WTC11 (cell line): Measurements from ENCODE around the gene FBXO45. TPM values are rescaled to one million over a fixed set of nuclear protein-coding genes. Genes with fewer than 3 reads are reported as not detected.

Experiments used
- ATAC-seq: fragments of 200-7000 bp; cut with Tn5 transposase; 2 replicates; pipeline ENCODE4 v1.10.0; 2021; ENCODE audit warnings: mild to moderate bottlenecking, moderate library complexity
- CTCF ChIA-PET: fragments of 300-600 bp; sonication (Branson Sonifier 250); formaldehyde crosslinking; loops from one replicate; lab custom pipeline; 2021; ENCODE audit warnings: antibody characterized with exemption; lab: Charles Lee
- POLR2A ChIA-PET: fragments of 350-600 bp; sonication (Branson Sonifier 250); formaldehyde crosslinking; loops from one replicate; lab custom pipeline; 2021; ENCODE audit warnings: antibody characterized with exemption; lab: Charles Lee
- DNase-seq: peaks from one replicate; pipeline ENCODE4 v3.0.0; 2021; ENCODE audit warnings: low spot score
- H3K27ac Mint-ChIP-seq: 2 replicates; pipeline ENCODE4 v1.8.0; 2021; ENCODE audit warnings: mixed read lengths
- H3K27me3 Mint-ChIP-seq: 2 replicates; pipeline ENCODE4 v1.8.0; 2021; ENCODE audit warnings: low read depth, mild to moderate bottlenecking, moderate library complexity, mixed read lengths
- H3K36me3 Mint-ChIP-seq: 2 replicates; pipeline ENCODE4 v1.8.0; 2021; ENCODE audit warnings: mixed read lengths
- H3K4me1 Mint-ChIP-seq: 2 replicates; pipeline ENCODE4 v1.8.0; 2022; ENCODE audit warnings: mixed read lengths
- H3K4me3 Mint-ChIP-seq: 2 replicates; pipeline ENCODE4 v1.8.0; 2021; ENCODE audit warnings: mild to moderate bottlenecking, moderate library complexity, mixed read lengths
- H3K9me3 Mint-ChIP-seq: 2 replicates; pipeline ENCODE4 v1.8.0; 2021; ENCODE audit warnings: mixed read lengths
- CREM ChIP-seq: sonication (generic); formaldehyde crosslinking; IDR thresholded peaks from 2 replicates; pipeline ENCODE4 v1.8.1; 2022; ENCODE audit warnings: mild to moderate bottlenecking, missing genetic modification reagents, moderate library complexity
- FOXP1 ChIP-seq: sonication (generic); formaldehyde crosslinking; IDR thresholded peaks from 2 replicates; pipeline ENCODE4 v1.8.0; 2022; ENCODE audit warnings: missing genetic modification reagents, mild to moderate bottlenecking, moderate library complexity, borderline replicate concordance
- MXD4 ChIP-seq: fragments of 250-450 bp; sonication (Bioruptor Pico); IDR thresholded peaks from 2 replicates; pipeline ENCODE4 v1.8.0; 2021; ENCODE audit warnings: mild to moderate bottlenecking, moderate library complexity, borderline replicate concordance
- MYBL2 ChIP-seq: sonication (generic); formaldehyde crosslinking; IDR thresholded peaks from 2 replicates; pipeline ENCODE4 v1.8.1; 2023; ENCODE audit warnings: mild to moderate bottlenecking, moderate library complexity, missing genetic modification reagents
- NFE2L1 ChIP-seq: sonication (generic); formaldehyde crosslinking; IDR thresholded peaks from 2 replicates; pipeline ENCODE4 v1.8.1; 2023; ENCODE audit warnings: missing genetic modification reagents
- NR1H2 ChIP-seq: sonication (generic); formaldehyde crosslinking; IDR thresholded peaks from 2 replicates; pipeline ENCODE4 v1.9.0; 2021; ENCODE audit warnings: mild to moderate bottlenecking, moderate library complexity, missing genetic modification reagents
- NR3C1 ChIP-seq: sonication (generic); formaldehyde crosslinking; conservative IDR thresholded peaks from 2 replicates; pipeline ENCODE4 v1.8.1; 2023; ENCODE audit warnings: low read depth, mild to moderate bottlenecking, missing genetic modification reagents
- OVOL2 ChIP-seq: fragments of 250-450 bp; sonication (Bioruptor Pico); IDR thresholded peaks from 2 replicates; pipeline ENCODE4 v1.9.0; 2021; ENCODE audit warnings: mild to moderate bottlenecking, borderline replicate concordance
- SMAD4 ChIP-seq: sonication (generic); formaldehyde crosslinking; IDR thresholded peaks from 2 replicates; pipeline ENCODE4 v1.8.0; 2022; ENCODE audit warnings: mild to moderate bottlenecking, missing genetic modification reagents
- TCF7 ChIP-seq: sonication (generic); formaldehyde crosslinking; IDR thresholded peaks from 2 replicates; pipeline ENCODE4 v1.8.0; 2022; ENCODE audit warnings: mild to moderate bottlenecking, low read depth, missing genetic modification reagents, moderate library complexity
- TEAD4 ChIP-seq: sonication (generic); formaldehyde crosslinking; IDR thresholded peaks from 2 replicates; pipeline ENCODE4 v1.8.0; 2022; ENCODE audit warnings: mild to moderate bottlenecking, missing genetic modification reagents
- ZNF396 ChIP-seq: fragments of 250-450 bp; sonication (Bioruptor Pico); IDR thresholded peaks from 2 replicates; pipeline ENCODE4 v1.8.0; 2021; ENCODE audit warnings: mild to moderate bottlenecking, moderate library complexity, borderline replicate concordance
- ZNF416 ChIP-seq: fragments of 250-450 bp; sonication (Bioruptor Pico); IDR thresholded peaks from 2 replicates; pipeline ENCODE4 v1.9.0; 2021; ENCODE audit warnings: mild to moderate bottlenecking, inconsistent platforms
- ZNF671 ChIP-seq: fragments of 250-450 bp; sonication (Bioruptor Pico); IDR thresholded peaks from 2 replicates; pipeline ENCODE4 v1.8.0; 2021; ENCODE audit warnings: mild to moderate bottlenecking
- total RNA-seq: library from RNA; stranded (reverse); gene quantifications from 3 replicates; pipeline ENCODE4 v1.2.3, GENCODE V29; 2021
- TF ChIP-seq, protein P1 (sequence below): fragments of 250-450 bp; sonication (Bioruptor Pico); IDR thresholded peaks from 2 replicates; pipeline ENCODE4 v1.9.0; 2021; ENCODE audit warnings: mild to moderate bottlenecking
- TF ChIP-seq, protein P2 (sequence below): sonication (generic); formaldehyde crosslinking; IDR thresholded peaks from 2 replicates; pipeline ENCODE4 v1.8.1; 2023; ENCODE audit warnings: mild to moderate bottlenecking, missing genetic modification reagents, moderate library complexity
- TF ChIP-seq, protein P3 (sequence below): sonication (generic); formaldehyde crosslinking; conservative IDR thresholded peaks from 2 replicates; pipeline ENCODE4 v1.8.1; 2023; ENCODE audit warnings: mild to moderate bottlenecking, low read depth, missing genetic modification reagents, moderate library complexity
- TF ChIP-seq, protein P4 (sequence below): sonication (generic); formaldehyde crosslinking; IDR thresholded peaks from 2 replicates; pipeline ENCODE4 v1.8.0; 2022; ENCODE audit warnings: mild to moderate bottlenecking, missing genetic modification reagents
- TF ChIP-seq, protein P5 (sequence below): sonication (generic); formaldehyde crosslinking; IDR thresholded peaks from 2 replicates; pipeline ENCODE4 v1.8.1; 2023; ENCODE audit warnings: mild to moderate bottlenecking, moderate library complexity, missing genetic modification reagents
- TF ChIP-seq, protein P6 (sequence below): sonication (generic); formaldehyde crosslinking; IDR thresholded peaks from 2 replicates; pipeline ENCODE4 v1.8.0; 2023; ENCODE audit warnings: mild to moderate bottlenecking, missing genetic modification reagents
- TF ChIP-seq, protein P7 (sequence below): sonication (generic); formaldehyde crosslinking; IDR thresholded peaks from 2 replicates; pipeline ENCODE4 v1.8.1; 2022; ENCODE audit warnings: mild to moderate bottlenecking, moderate library complexity, missing genetic modification reagents

FBXO45 gene
- total RNA-seq, 1 experiment from 2014 or later: 15.4 TPM

DNA sequence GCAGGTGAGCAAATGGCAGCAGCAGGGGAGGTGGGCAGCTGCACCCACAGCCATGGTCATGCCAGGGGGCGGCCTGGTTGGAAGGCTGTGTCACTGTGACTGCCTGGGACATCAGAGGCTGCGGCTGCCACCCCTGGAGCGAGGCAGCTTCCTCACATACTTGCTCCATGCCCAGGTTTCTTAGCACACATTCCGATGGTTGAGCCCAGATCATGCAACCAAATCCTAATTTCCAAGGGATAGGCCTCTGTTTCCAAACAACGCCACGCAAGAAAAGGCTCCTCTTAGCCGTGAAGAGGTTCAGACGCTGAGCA lies 59.4 kb downstream of the FBXO45 start (continued):
- TF ChIP-seq, protein P1, sequence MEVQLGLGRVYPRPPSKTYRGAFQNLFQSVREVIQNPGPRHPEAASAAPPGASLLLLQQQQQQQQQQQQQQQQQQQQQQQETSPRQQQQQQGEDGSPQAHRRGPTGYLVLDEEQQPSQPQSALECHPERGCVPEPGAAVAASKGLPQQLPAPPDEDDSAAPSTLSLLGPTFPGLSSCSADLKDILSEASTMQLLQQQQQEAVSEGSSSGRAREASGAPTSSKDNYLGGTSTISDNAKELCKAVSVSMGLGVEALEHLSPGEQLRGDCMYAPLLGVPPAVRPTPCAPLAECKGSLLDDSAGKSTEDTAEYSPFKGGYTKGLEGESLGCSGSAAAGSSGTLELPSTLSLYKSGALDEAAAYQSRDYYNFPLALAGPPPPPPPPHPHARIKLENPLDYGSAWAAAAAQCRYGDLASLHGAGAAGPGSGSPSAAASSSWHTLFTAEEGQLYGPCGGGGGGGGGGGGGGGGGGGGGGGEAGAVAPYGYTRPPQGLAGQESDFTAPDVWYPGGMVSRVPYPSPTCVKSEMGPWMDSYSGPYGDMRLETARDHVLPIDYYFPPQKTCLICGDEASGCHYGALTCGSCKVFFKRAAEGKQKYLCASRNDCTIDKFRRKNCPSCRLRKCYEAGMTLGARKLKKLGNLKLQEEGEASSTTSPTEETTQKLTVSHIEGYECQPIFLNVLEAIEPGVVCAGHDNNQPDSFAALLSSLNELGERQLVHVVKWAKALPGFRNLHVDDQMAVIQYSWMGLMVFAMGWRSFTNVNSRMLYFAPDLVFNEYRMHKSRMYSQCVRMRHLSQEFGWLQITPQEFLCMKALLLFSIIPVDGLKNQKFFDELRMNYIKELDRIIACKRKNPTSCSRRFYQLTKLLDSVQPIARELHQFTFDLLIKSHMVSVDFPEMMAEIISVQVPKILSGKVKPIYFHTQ: no peak
- TF ChIP-seq CREM (no peak), ZNF671 (CRISPR knock-in tag) (no peak)

DNA sequence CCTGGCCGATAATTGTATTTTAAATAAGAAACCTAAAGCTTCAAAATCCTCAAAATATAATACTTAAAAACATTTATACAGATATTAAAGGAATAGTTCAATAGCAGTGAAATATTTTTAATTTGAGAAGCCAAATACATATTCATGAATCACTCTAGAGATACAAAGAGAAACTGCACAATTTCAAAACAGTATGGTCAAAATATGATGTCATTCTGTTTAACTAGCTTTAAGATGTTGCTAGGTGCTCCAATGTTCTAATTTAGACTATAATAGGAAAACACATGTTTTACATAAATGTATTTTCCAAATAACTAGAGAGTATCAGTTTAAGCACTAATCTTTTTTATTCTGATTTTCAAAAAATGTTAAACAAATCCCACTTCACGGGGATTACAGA lies 60.8 kb downstream of the FBXO45 start:
- DNase-seq: no peak
- POLR2A ChIA-PET: no interaction called here
- no peaks in the 10 kb centered on the region for H3K9me3 Mint-ChIP-seq
- no peak overlapping the region for H3K27ac Mint-ChIP-seq
- ATAC-seq: no peak
- no peaks in the 10 kb centered on the region for H3K36me3 Mint-ChIP-seq
- no peaks in the 10 kb centered on the region for H3K27me3 Mint-ChIP-seq
- TF ChIP-seq NR3C1: no peak
- TF ChIP-seq MYBL2 (CRISPR knock-in tag): no peak
- TF ChIP-seq, protein P2, sequence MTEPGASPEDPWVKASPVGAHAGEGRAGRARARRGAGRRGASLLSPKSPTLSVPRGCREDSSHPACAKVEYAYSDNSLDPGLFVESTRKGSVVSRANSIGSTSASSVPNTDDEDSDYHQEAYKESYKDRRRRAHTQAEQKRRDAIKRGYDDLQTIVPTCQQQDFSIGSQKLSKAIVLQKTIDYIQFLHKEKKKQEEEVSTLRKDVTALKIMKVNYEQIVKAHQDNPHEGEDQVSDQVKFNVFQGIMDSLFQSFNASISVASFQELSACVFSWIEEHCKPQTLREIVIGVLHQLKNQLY (CRISPR knock-in tag): no peak
- no peak for TF ChIP-seq OVOL2 (CRISPR knock-in tag)
- no peak for TF ChIP-seq TCF7 (CRISPR knock-in tag)
- no peak for TF ChIP-seq SMAD4 (CRISPR knock-in tag)
- TF ChIP-seq, protein P3, sequence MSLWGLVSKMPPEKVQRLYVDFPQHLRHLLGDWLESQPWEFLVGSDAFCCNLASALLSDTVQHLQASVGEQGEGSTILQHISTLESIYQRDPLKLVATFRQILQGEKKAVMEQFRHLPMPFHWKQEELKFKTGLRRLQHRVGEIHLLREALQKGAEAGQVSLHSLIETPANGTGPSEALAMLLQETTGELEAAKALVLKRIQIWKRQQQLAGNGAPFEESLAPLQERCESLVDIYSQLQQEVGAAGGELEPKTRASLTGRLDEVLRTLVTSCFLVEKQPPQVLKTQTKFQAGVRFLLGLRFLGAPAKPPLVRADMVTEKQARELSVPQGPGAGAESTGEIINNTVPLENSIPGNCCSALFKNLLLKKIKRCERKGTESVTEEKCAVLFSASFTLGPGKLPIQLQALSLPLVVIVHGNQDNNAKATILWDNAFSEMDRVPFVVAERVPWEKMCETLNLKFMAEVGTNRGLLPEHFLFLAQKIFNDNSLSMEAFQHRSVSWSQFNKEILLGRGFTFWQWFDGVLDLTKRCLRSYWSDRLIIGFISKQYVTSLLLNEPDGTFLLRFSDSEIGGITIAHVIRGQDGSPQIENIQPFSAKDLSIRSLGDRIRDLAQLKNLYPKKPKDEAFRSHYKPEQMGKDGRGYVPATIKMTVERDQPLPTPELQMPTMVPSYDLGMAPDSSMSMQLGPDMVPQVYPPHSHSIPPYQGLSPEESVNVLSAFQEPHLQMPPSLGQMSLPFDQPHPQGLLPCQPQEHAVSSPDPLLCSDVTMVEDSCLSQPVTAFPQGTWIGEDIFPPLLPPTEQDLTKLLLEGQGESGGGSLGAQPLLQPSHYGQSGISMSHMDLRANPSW: no peak
- peaks cover 28% of the 10 kb centered on the region for H3K4me1 Mint-ChIP-seq
- CTCF ChIA-PET: interaction anchor here (1.6 kb wide), 1 partner anchor 20 kb away, joined by 5 read pairs; no protein-coding TSS in a partner anchor
- no peak overlapping the region for H3K4me3 Mint-ChIP-seq

DNA sequence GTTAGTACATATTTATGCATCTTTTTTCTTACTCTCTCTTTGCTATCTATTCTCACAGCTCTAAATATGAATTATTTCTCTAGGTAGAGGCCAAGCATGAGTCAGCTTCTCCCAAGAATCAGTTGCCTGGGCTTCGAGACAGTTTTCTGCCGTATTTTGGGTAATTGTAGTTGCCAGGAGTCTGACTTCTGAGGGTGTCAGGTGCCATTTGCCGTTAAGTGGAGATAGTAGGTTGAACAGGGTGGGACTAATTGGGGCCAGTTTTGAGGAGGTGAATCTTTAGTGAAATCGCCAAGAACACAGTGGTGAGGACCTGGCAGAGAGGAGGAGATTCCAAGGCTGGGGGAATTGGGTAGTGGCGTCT lies 63.2 kb downstream of the FBXO45 start:
- Mint-ChIP-seq H3K27ac (peak overlapping the region; percentile 94), H3K4me3 (peak overlapping the region; percentile 69), H3K27me3 (no peaks in the 10 kb centered on the region), H3K36me3 (no peaks in the 10 kb centered on the region), H3K4me1 (peaks cover 37% of the 10 kb centered on the region), H3K9me3 (no peaks in the 10 kb centered on the region)
- DNase-seq (no peak), ATAC-seq (no peak)
- ChIA-PET POLR2A (interaction anchor here (1.0 to 1.1 kb wide), 2 partner anchors 18 to 236 kb away, joined by 3 read pairs; partner anchors contain the start of gene SENP5), CTCF (interaction anchor here (0.8 to 1.2 kb wide), 3 partner anchors 22 to 102 kb away, joined by 3 to 6 read pairs (median 4); no protein-coding TSS in a partner anchor)
- TF ChIP-seq ZNF671 (CRISPR knock-in tag) (no peak), NFE2L1 (no peak), ZNF396 (CRISPR knock-in tag) (no peak), ZNF416 (no peak), MXD4 (CRISPR knock-in tag) (no peak), TCF7 (CRISPR knock-in tag) (no peak), FOXP1 (CRISPR knock-in tag) (no peak), NR1H2 (CRISPR knock-in tag) (no peak), TEAD4 (CRISPR knock-in tag) (no peak)
- TF ChIP-seq, protein P4, sequence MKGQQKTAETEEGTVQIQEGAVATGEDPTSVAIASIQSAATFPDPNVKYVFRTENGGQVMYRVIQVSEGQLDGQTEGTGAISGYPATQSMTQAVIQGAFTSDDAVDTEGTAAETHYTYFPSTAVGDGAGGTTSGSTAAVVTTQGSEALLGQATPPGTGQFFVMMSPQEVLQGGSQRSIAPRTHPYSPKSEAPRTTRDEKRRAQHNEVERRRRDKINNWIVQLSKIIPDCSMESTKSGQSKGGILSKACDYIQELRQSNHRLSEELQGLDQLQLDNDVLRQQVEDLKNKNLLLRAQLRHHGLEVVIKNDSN: no peak
- TF ChIP-seq, protein P5, sequence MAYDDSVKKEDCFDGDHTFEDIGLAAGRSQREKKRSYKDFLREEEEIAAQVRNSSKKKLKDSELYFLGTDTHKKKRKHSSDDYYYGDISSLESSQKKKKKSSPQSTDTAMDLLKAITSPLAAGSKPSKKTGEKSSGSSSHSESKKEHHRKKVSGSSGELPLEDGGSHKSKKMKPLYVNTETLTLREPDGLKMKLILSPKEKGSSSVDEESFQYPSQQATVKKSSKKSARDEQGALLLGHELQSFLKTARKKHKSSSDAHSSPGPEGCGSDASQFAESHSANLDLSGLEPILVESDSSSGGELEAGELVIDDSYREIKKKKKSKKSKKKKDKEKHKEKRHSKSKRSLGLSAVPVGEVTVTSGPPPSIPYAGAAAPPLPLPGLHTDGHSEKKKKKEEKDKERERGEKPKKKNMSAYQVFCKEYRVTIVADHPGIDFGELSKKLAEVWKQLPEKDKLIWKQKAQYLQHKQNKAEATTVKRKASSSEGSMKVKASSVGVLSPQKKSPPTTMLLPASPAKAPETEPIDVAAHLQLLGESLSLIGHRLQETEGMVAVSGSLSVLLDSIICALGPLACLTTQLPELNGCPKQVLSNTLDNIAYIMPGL (CRISPR knock-in tag): no peak
- TF ChIP-seq, protein P6, sequence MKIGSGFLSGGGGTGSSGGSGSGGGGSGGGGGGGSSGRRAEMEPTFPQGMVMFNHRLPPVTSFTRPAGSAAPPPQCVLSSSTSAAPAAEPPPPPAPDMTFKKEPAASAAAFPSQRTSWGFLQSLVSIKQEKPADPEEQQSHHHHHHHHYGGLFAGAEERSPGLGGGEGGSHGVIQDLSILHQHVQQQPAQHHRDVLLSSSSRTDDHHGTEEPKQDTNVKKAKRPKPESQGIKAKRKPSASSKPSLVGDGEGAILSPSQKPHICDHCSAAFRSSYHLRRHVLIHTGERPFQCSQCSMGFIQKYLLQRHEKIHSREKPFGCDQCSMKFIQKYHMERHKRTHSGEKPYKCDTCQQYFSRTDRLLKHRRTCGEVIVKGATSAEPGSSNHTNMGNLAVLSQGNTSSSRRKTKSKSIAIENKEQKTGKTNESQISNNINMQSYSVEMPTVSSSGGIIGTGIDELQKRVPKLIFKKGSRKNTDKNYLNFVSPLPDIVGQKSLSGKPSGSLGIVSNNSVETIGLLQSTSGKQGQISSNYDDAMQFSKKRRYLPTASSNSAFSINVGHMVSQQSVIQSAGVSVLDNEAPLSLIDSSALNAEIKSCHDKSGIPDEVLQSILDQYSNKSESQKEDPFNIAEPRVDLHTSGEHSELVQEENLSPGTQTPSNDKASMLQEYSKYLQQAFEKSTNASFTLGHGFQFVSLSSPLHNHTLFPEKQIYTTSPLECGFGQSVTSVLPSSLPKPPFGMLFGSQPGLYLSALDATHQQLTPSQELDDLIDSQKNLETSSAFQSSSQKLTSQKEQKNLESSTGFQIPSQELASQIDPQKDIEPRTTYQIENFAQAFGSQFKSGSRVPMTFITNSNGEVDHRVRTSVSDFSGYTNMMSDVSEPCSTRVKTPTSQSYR: no peak
- TF ChIP-seq, protein P2 (CRISPR knock-in tag): no peak
- TF ChIP-seq, protein P7, sequence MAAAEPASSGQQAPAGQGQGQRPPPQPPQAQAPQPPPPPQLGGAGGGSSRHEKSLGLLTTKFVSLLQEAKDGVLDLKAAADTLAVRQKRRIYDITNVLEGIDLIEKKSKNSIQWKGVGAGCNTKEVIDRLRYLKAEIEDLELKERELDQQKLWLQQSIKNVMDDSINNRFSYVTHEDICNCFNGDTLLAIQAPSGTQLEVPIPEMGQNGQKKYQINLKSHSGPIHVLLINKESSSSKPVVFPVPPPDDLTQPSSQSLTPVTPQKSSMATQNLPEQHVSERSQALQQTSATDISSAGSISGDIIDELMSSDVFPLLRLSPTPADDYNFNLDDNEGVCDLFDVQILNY: no peak
